SK-MEL-5 (cell line): ENCODE measurements around the gene HUS1B. TPM values are rescaled to one million over a fixed set of nuclear protein-coding genes. Genes with fewer than 3 reads are reported as not detected.
"Not testable (repeated sequence)": the region's sequence is repeated elsewhere in the genome, so short reads cannot be mapped to it uniquely, and the experiment has no call there.

Experiments
- DNase-seq: peaks from one replicate; pipeline ENCODE4 v3.0.0-alpha.2; 2016; ENCODE audit warnings: low read depth, low spot score
- in situ Hi-C: cut with HindIII; loops from 2 replicates; pipeline ENCODE4 v1.10.0; 2016; ENCODE audit warnings: low sequenced_read_pairs, high pct_unique_total_duplicates, low pct_unique_long_range_greater_than_20kb
- polyA plus RNA-seq, 2 experiments: library from polyadenylated mRNA; depleted of rRNA; stranded (reverse); fragments of >200 nt; gene quantifications; 2 replicates each; pipeline ENCODE4 v1.2.3, GENCODE V29; 2015
- total RNA-seq: library from RNA; depleted of rRNA; stranded (reverse); fragments of >200 nt; shearing (Covaris generic); gene quantifications from 2 replicates; pipeline ENCODE4 v1.2.3, GENCODE V29; 2014; rRNA removed

The HUS1B gene
- 0.16 and 0.56 TPM in 2 replicates for total RNA-seq
- 0.79 TPM in 1 of 2 replicates, not detected in the other for polyA plus RNA-seq (2015; cell fraction: cytosol; rRNA removed)
- polyA plus RNA-seq (2015; cell fraction: nucleus; rRNA removed) = 6.3 TPM in 1 of 2 replicates, not detected in the other

- DNase-seq = no peak
- in situ Hi-C loops = no loop called here
Measured at GRCh38 chr6:656460-657252, at the start of gene HUS1B. HUS1B (minus strand) TSS chr6:657100; CDS start chr6:656944, 156 bp downstream.

DNA sequence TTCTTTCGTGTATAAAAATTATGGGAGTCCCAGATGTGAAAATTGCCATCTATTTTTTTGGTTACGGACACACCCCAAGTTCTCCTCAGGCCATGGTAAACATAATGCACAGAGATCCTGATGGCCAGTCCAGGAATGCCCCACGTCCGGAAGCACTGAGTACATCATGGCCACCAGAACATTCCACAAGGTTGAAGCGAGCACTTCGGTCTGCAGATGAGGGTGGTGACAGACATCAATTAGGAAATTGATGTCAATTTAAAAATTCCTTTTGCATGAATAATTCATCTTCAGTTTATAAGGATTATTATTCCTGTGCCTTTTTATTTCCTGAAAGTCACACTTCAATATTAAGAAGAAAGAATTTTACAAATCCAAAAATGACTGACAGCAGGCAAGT, 49.2 kb upstream of the HUS1B start:
- in situ Hi-C loops = no loop called here
- no peak for DNase-seq

DNA sequence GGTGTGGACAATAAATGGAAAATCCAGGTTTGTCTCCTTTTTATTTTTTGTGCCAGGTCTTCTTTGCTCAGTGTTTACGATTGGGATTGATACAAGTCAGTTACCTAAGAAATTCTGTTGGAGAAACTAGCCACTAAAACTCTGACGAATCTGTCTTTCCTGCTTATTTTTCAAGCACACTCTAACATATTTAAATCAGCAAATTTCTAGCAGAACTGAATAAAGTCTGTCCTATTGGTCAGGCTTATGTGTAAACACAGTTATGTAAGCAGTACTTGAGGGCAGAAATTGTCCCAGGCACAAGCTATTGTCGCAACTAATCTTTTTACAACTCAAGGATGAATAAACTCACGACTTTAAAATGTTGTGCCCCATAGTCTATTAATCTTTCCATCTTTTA, 48.1 kb upstream of the HUS1B start:
- in situ Hi-C loops = no loop called here
- no peak for DNase-seq

GRCh38 chr6:704046-704445, 47.1 kb upstream of the HUS1B start:
- no peak for DNase-seq

DNA sequence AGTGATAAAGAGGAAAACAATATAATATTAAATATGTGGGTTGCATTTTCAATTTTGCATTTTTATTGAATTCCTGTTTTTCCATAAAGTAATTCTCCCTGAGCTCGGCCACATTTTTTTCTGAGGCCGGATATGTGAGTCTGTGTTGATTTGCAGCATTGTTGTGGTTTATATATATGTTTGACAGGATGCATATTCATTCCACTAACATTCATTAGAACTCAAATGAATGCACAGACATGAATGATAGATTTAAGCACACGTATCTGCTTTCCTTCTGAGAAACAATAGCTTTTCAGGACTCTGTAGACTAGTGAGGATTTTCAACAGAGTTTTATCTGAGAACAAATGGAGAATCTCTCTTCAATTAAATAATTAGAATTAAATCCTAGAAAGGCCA, 46.7 kb upstream of the HUS1B start:
- in situ Hi-C loops = no loop called here
- no peak for DNase-seq

More at GRCh38 chr6:704046-704445, 47.1 kb upstream of the HUS1B start:
- in situ Hi-C loops = no loop called here

DNA sequence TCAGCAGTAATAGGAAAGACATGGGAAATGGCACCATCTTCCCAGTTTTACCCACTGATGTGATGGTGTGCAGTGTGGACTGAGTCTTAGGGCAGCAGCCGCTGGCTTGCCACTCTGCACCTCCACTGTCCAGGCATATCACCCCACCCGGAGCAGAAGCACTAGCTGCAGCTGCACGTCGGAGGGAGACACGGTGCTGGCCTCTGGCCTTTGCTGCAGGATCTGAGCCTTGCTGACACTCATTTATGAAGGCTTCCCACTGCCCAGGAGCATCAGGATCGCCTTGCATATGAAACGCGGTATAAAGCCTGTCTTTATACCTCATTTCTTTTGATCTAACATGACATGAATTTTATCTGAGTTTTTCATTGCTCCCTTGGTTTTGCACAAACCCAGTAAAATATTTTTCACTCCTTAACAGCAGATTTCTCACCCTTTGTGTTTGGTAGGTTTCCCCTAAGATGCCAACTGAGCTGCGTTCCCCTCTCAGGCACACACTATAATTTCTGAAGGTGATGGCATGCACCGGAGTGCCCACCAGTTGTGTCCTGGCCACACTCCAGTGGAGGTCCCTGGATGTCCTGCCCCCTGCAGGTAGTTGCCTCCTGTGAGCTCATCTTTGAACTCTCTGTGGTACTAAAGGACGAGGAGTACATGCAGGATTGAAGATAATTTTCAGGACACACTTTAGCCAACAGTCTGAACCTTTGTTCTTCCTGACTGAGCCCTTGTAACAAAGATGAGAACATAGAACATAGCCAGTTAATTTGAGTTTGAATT, 45.0 kb upstream of the HUS1B start:
- peak; percentile 31 for DNase-seq
- in situ Hi-C loops = no loop called here

GRCh38 chr6:701215-701614, 44.3 kb upstream of the HUS1B start:
- in situ Hi-C loops = no loop called here
- no peak for DNase-seq

DNA sequence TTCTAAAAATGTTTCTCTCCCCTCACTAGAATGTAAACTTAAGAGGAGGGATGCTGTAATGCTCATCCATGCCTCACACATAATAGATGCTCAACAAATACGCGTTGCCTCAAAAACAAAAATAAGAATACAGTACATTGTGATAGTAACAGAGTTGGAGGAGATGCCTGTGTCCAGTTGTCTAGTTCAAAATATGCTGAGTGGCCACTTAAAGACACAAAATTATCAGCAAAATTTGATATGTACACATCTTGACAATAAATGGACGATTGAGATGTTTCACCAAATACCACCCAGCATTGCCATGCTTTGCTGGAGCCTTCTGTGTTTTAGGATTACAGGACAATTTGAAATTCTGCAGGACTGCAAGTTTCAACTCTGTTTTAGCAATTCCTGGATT, 43.6 kb upstream of the HUS1B start:
- in situ Hi-C loops = no loop called here
- DNase-seq = no peak

DNA sequence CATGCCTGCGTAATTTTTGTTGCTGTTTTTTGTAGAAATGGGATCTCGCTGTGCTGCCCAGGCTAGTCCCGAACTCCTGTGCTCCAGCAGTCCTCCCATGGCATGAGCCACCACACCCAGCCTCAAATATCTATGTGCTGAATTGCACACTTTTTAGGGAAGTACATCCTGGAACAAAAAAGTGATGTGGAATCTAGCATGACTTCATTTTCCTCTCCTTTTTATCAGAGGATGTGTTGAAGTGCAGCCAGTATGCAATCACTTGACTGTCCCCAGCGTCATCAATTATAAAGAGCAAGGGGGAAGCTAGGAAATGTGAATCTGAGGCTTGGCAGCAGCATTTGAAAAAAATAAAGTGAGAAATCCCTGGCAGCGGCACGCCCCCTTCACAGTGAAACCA, 42.4 kb upstream of the HUS1B start:
- in situ Hi-C loops = no loop called here
- DNase-seq = no peak

GRCh38 chr6:694431-695126, 37.7 kb upstream of the HUS1B start:
- DNase-seq, in situ Hi-C loops: not testable (repeated sequence)

GRCh38 chr6:693723-694009, 36.8 kb upstream of the HUS1B start:
- in situ Hi-C loops = no loop called here

GRCh38 chr6:692858-693722, 36.2 kb upstream of the HUS1B start, which contains the start of gene EXOC2:
EXOC2 (minus strand) TSS chr6:693139; CDS start chr6:637818, 55,321 bp downstream.
- in situ Hi-C loops = no loop called here

More at GRCh38 chr6:693723-694009, 36.8 kb upstream of the HUS1B start:
- DNase-seq = no peak

GRCh38 chr6:692356-692851, 35.5 kb upstream of the HUS1B start:
- in situ Hi-C loops = no loop called here
- peak; percentile 72 for DNase-seq

More at GRCh38 chr6:692858-693722, 36.2 kb upstream of the HUS1B start, which contains the start of gene EXOC2:
- peak; percentile 91 for DNase-seq

DNA sequence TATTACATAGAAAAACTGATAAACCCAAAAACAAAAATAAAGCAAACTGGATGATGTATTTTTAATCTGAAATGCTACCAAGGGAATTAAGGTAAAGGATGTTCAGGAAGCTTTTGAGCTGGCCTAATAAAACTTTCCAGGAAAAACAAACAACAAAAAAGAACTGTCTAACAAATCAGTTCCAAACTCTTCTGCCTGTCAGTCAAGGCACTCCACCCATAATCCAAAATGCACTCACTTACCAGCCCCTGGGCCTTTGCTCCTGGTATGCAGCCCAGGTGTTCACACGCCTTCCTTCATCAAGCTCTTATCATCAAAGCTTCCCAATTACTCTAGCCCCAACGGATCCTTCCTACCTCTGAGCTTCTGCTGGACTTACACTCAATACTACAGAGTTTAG, 32.3 kb upstream of the HUS1B start:
- DNase-seq = no peak
- in situ Hi-C loops = no loop called here

DNA sequence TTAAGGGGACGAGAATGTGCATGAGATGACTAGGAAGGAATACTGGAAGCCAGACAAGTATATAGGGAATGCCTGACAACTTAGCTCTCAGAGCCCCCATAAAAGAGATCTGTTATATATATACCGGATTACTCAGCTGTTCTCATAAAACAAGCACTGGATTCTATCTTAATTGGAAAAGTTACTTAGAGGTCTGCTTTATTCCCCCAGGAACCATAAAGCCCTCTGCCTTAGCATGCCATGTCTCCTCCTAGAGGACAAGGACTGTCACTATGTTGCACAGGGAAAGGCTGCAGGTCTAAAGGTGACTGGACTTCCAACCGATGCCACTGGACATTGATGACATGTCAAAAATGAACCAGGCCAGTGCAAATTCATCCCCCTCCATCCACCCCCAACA, 29.6 kb upstream of the HUS1B start:
- in situ Hi-C loops = no loop called here
- peak; percentile 46 for DNase-seq

DNA sequence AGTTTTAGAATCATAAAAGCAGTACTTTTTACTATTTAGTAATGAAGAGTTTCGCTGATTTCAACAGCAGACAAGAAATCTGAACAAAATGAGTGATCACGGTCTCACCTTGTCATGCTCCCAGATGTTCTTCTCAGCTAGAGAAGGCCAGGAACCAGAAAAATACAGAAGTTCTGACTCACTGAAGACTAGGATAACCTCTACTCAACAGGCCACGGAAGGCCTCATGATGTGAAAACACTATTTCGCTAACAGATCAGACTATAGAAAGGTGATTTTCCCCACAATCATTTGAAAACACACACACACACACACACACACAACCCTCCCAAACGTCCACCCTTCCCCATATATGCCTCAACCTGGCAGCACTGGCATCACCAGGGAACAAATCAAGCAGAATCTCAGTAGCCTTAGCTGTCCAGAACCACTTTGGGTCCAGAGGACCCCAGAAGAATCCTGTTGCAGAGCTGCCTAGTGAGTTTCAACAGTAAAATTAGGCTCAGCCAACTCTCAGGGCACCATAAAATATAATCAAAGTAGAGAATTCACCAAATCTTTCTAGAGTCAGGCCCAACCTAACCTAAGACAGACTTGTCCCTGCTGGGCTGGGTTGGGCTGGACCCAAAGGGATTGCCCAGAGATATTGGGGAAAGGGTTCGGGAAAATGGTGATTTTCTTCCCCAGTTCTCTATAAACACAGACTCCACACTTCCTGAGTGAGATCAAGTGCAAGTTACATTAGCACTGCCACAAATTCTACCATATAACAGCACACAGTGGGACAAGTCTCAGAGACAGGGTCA, 28.1 kb upstream of the HUS1B start:
- DNase-seq = no peak
- in situ Hi-C loops = no loop called here
